IPS-20b (cell line): ENCODE data around the gene MAST1.
"Not testable (repeated sequence)": the region's sequence is repeated elsewhere in the genome, so short reads cannot be mapped to it uniquely, and the experiment has no call there.

Source experiments
- H3K27ac ChIP-seq: one replicate; pipeline ENCODE4 v1.5.1; 2013; ENCODE audit warnings: low read length
- H3K27me3 ChIP-seq: 2 replicates; pipeline ENCODE4 v1.6.1; 2013; ENCODE audit warnings: mild to moderate bottlenecking, low read length, inconsistent platforms; ENCODE audit not compliant: insufficient read depth
- H3K36me3 ChIP-seq: 2 replicates; pipeline ENCODE4 v1.6.1; 2013; ENCODE audit warnings: low read depth, mild to moderate bottlenecking, inconsistent platforms, low read length, moderate library complexity; ENCODE audit not compliant: insufficient read depth
- H3K4me1 ChIP-seq: 2 replicates; pipeline ENCODE4 v1.6.1; 2013; ENCODE audit warnings: mild to moderate bottlenecking, control low read depth, inconsistent platforms, low read length, moderate library complexity; ENCODE audit not compliant: insufficient read depth
- H3K4me3 ChIP-seq: 2 replicates; pipeline ENCODE4 v1.5.1; 2013; ENCODE audit warnings: mild to moderate bottlenecking, low read length, inconsistent platforms
- H3K9ac ChIP-seq: 2 replicates; pipeline ENCODE4 v1.6.1; 2013; ENCODE audit warnings: low read depth, mild to moderate bottlenecking, inconsistent platforms, low read length, moderate library complexity
- H3K9me3 ChIP-seq: 2 replicates; pipeline ENCODE4 v1.6.1; 2013; ENCODE audit warnings: mild to moderate bottlenecking, low read depth, low read length, inconsistent platforms; ENCODE audit not compliant: insufficient read depth

The MAST1 gene

DNA sequence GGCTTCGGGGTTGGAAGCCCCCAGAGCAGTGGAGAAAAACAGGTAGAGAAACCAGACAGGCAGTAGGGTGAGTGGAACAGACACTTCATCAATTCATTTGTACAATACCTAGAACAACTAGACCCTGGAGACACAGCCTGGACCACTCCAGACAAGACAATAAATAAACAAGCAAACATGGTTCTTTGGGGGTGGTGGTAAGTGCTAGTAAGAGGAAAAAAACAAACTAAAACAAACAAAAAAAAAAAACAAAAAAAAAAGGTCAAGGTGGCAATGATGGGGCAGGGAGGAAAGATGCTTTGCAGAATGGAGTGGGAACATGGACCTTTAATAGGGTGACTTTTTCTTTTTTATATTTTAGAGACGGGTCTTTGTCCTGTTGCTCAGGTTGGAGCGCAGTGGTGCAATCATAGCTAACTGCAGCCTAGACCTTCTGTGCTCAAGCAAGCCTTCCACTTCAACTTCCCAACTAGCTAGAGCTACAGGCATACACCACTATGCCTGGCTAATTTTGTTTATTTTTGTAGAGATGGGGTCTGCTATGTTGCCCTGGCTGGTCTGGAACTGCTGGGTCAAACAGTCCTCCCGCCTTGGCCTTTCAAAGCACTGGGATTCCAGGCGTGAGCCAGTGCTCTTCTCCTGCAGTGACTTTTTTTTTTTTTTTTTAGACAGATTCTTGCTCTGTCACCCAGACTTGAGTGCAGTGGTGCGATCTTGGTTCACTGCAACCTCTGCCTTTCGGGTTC is 43.9 kb upstream of the MAST1 start:
- H3K27me3 ChIP-seq, result peaks cover 40% of the 10 kb centered on the region
- H3K9ac ChIP-seq, result peak overlapping the region; percentile 72; the same call in 1 of the 2 replicates
- H3K9me3 ChIP-seq, result no peaks in the 10 kb centered on the region
- H3K36me3 ChIP-seq, result peaks cover 18% of the 10 kb centered on the region
- H3K4me1 ChIP-seq, result peaks cover 19% of the 10 kb centered on the region
- peak overlapping the region; percentile 76; the same call in 1 of the 2 replicates for H3K4me3 ChIP-seq
- no peak overlapping the region for H3K27ac ChIP-seq

- H3K4me1 ChIP-seq, result peaks cover 19% of the 10 kb centered on the region
- no peak overlapping the region for H3K27ac ChIP-seq
- H3K4me3 ChIP-seq, result no peak overlapping the region
- H3K36me3 ChIP-seq, result peaks cover 24% of the 10 kb centered on the region
- H3K27me3 ChIP-seq, result peaks cover 40% of the 10 kb centered on the region
- no peak overlapping the region for H3K9ac ChIP-seq
- H3K9me3 ChIP-seq, result no peaks in the 10 kb centered on the region
Observed at GRCh38 chr19:12794971-12795381, 43.3 kb upstream of the MAST1 start.

DNA sequence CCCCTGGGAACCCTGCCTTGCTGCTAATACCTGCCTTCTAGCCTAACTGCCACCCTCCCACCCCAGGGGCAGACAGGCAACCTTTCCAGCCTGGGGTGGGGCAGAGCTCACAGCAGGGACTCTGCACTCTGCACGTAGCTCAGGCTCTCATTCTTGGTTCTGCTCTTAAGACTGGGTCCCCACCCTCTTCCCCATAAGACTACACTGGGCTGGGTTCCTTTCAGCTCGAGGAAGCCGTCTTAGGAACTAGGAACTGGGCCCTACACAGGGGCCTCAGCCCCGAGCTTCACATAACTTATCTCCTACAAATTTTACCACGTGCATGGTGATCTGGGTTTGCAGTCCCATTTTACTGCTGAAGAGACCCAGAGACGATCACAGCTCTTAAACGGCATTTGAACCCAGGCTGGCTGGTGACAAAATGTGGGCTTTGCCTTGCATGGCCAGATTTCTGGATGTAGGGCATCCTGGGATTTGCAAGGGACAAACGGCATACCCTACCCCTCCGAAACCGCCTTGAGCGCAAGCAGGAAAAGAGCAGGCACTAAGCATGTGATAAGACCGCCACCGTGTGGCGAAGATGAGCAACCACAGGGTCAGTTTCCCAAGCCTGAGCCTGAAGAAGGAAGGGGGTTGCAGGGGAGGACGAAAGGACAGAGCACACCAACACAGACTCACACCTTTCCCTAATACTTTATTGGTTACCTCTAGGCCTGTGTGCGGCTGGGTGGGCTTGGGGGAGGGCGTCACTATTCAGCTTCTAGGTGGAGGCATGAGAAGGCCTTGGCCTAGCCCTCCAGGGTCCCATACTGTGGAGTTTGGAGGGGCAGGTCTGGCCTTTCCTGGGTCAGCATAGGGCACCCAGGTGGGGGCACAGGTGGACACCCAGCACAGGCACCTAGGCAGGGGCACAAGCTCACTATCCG is 41.9 kb upstream of the MAST1 start:
- Histone ChIP-seq H3K4me3 (no peak overlapping the region), H3K27ac (no peak overlapping the region), H3K9me3 (no peaks in the 10 kb centered on the region), H3K36me3 (peaks cover 31% of the 10 kb centered on the region), H3K4me1 (peaks cover 14% of the 10 kb centered on the region), H3K27me3 (peaks cover 27% of the 10 kb centered on the region), H3K9ac (peak overlapping the region; percentile 16; the same call in 1 of the 2 replicates)

GRCh38 chr19:12797141-12797587 is 41.2 kb upstream of the MAST1 start:
- no peak overlapping the region for H3K27ac ChIP-seq

GRCh38 chr19:12797607-12798006 is 40.7 kb upstream of the MAST1 start:
- H3K4me1 ChIP-seq, result peaks cover 14% of the 10 kb centered on the region
- H3K9ac ChIP-seq, H3K27ac ChIP-seq, H3K4me3 ChIP-seq, H3K9me3 ChIP-seq: not testable (repeated sequence)
- H3K36me3 ChIP-seq, result peaks cover 31% of the 10 kb centered on the region
- peaks cover 20% of the 10 kb centered on the region for H3K27me3 ChIP-seq

More at GRCh38 chr19:12797141-12797587, 41.2 kb upstream of the MAST1 start:
- H3K36me3 ChIP-seq, result peaks cover 31% of the 10 kb centered on the region
- peaks cover 14% of the 10 kb centered on the region for H3K4me1 ChIP-seq
- H3K4me3 ChIP-seq, result no peak overlapping the region
- no peaks in the 10 kb centered on the region for H3K9me3 ChIP-seq
- peaks cover 20% of the 10 kb centered on the region for H3K27me3 ChIP-seq
- no peak overlapping the region for H3K9ac ChIP-seq

GRCh38 chr19:12799742-12800465 is 38.4 kb upstream of the MAST1 start:
- Histone ChIP-seq H3K4me3 (peak overlapping the region; percentile 90), H3K9me3 (no peaks in the 10 kb centered on the region), H3K27ac (no peak overlapping the region), H3K9ac (peak overlapping the region; percentile 96; the same call in 1 of the 2 replicates), H3K4me1 (peaks cover 11% of the 10 kb centered on the region), H3K36me3 (peaks cover 31% of the 10 kb centered on the region), H3K27me3 (peaks cover 6% of the 10 kb centered on the region)

DNA sequence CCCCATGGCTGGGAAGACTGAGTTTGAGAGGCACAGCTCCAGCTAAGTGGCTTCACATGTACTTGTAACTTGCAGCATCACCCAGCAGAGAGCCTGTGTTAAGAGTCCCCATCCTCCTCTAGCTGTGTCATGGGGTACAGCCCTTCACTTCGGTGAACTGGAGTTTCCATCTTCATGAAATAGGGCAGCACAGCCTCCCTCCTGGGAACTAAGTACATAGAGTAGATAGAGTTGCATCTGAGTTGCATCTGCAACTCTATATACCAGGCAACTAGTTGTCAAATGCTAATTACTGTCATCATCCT is 37.9 kb upstream of the MAST1 start:
- no peak overlapping the region for H3K27ac ChIP-seq
- peaks cover 11% of the 10 kb centered on the region for H3K4me1 ChIP-seq
- peaks cover 31% of the 10 kb centered on the region for H3K36me3 ChIP-seq
- peak overlapping the region; percentile 96; the same call in 1 of the 2 replicates for H3K9ac ChIP-seq
- H3K27me3 ChIP-seq, result peaks cover 6% of the 10 kb centered on the region
- peak overlapping the region; percentile 90 for H3K4me3 ChIP-seq
- no peaks in the 10 kb centered on the region for H3K9me3 ChIP-seq

- H3K9ac ChIP-seq, result peak overlapping the region; percentile 96
- H3K9me3 ChIP-seq, result no peaks in the 10 kb centered on the region
- H3K27me3 ChIP-seq, result peaks cover 6% of the 10 kb centered on the region
- peaks cover 10% of the 10 kb centered on the region for H3K4me1 ChIP-seq
- H3K27ac ChIP-seq, result peak overlapping the region; percentile 78
- peak overlapping the region; percentile 90 for H3K4me3 ChIP-seq
- H3K36me3 ChIP-seq, result peaks cover 31% of the 10 kb centered on the region
Observed at GRCh38 chr19:12800923-12801465, 37.3 kb upstream of the MAST1 start.

- Histone ChIP-seq H3K36me3 (peaks cover 31% of the 10 kb centered on the region), H3K9ac (peak within 1 kb of the TSS; percentile 96)
Observed at GRCh38 chr19:12801466-12802266, 36.6 kb upstream of the MAST1 start, which contains the start of the genes PRDX2 and THSD8. PRDX2 (minus strand) TSS chr19:12801800; CDS start chr19:12801261, 539 bp downstream. THSD8 (plus strand) TSS chr19:12802069; CDS start chr19:12802072, 3 bp downstream.

DNA sequence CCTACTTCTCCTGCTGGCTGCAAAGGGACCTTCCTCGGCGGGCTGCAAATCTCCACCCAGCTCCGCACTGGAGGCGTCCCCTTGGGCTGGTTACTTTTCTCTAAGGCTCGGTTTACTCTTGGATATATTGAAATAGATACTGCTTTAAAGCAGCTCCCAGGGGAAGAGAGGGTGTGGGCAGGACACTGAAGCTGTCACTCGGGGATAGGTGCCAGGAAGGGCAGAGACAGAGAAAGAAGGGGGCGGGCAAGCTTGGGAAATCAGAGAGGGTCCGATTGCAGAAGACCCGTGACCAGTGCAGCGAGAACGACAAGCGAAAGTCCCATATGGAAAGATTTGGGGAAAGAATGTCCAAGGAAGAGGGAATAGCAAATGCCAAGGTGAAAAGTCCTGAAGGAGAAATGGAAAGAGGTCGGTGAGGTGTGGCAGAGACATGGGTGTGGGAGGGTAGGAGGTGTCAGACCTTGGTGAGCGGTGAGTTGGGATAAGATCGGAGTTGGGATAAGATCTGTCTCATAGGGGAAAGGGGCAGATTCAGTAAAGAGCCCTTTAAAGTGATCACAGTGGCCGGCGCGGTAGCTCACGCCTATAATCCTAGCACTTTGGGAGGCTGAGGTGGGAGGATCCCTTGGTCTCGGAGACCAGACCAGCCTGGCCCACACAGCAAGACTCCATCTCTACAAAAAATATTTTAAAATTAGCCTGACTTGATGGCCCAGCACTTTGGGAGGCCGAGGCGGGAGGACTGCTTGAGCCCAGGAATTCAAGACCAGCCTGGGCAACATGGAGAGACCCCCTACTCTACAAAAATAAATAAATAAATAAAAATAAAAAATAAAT is 35.8 kb upstream of the MAST1 start:
- H3K9ac ChIP-seq, result no peak overlapping the region
- no peak overlapping the region for H3K27ac ChIP-seq

More at GRCh38 chr19:12801466-12802266, 36.6 kb upstream of the MAST1 start, which contains the start of the genes PRDX2 and THSD8:
- H3K4me1 ChIP-seq, result peaks cover 5% of the 10 kb centered on the region
- peaks cover 6% of the 10 kb centered on the region for H3K27me3 ChIP-seq
- H3K27ac ChIP-seq, result peak within 1 kb of the TSS; percentile 78
- H3K4me3 ChIP-seq, result peak within 1 kb of the TSS; percentile 90
- H3K9me3 ChIP-seq, result no peaks in the 10 kb centered on the region

More for the DNA sequence above, 35.8 kb upstream of the MAST1 start:
- Histone ChIP-seq H3K9me3 (no peaks in the 10 kb centered on the region), H3K27me3 (peaks cover 6% of the 10 kb centered on the region), H3K4me1 (peaks cover 5% of the 10 kb centered on the region), H3K4me3 (peak overlapping the region; percentile 90), H3K36me3 (peaks cover 25% of the 10 kb centered on the region)
